HepG2 (cell line): Measurements from ENCODE around the gene INHBC. TPM values are rescaled to one million over a fixed set of nuclear protein-coding genes. Genes with fewer than 3 reads are reported as not detected.

ENCODE experiments used
- ARID4A ChIP-seq: sonication (generic); formaldehyde crosslinking; IDR thresholded peaks from 2 replicates; pipeline ENCODE4 v1.5.0; 2020; ENCODE audit warnings: mild to moderate bottlenecking, missing genetic modification reagents, borderline replicate concordance
- MAFG ChIP-seq: sonication (generic); formaldehyde crosslinking; IDR thresholded peaks from 2 replicates; pipeline ENCODE4 v1.5.1; 2020; ENCODE audit warnings: mild to moderate bottlenecking, missing genetic modification reagents
- NCOA2 ChIP-seq: sonication (generic); formaldehyde crosslinking; IDR thresholded peaks from 2 replicates; pipeline ENCODE4 v1.8.0; 2022; ENCODE audit warnings: inconsistent platforms
- NFATC3 ChIP-seq: sonication (generic); formaldehyde crosslinking; IDR thresholded peaks from 2 replicates; pipeline ENCODE4 v1.5.1; 2020; ENCODE audit warnings: mild to moderate bottlenecking, missing genetic modification reagents
- PAF1 ChIP-seq: IDR thresholded peaks from 2 replicates; pipeline ENCODE4 v1.6.1; 2016; ENCODE audit warnings: missing genetic modification reagents, missing compliant biosample characterization
- TBL1XR1 ChIP-seq: fragments of 150-350 bp; IDR thresholded peaks from 2 replicates; pipeline ENCODE4 v1.6.1; 2014; ENCODE audit warnings: borderline replicate concordance, low read length; ENCODE audit not compliant: partially characterized antibody
- TP53 ChIP-seq: sonication (generic); formaldehyde crosslinking; conservative IDR thresholded peaks from 2 replicates; pipeline ENCODE4 v1.4.0; 2020; ENCODE audit warnings: missing genetic modification reagents
- ZNF276 ChIP-seq: sonication (generic); formaldehyde crosslinking; IDR thresholded peaks from 2 replicates; pipeline ENCODE4 v1.4.0; 2020; ENCODE audit warnings: mild to moderate bottlenecking, low read depth, missing genetic modification reagents
- ZNF431 ChIP-seq: sonication (generic); formaldehyde crosslinking; IDR thresholded peaks from 2 replicates; pipeline ENCODE4 v1.9.0; 2022; ENCODE audit warnings: missing genetic modification reagents, low read depth, mild to moderate bottlenecking, borderline replicate concordance
- ZNF441 ChIP-seq: sonication (generic); formaldehyde crosslinking; IDR thresholded peaks from 2 replicates; pipeline ENCODE4 v1.7.0; 2021; ENCODE audit warnings: missing genetic modification reagents, borderline replicate concordance
- ZNF512 ChIP-seq: sonication (generic); formaldehyde crosslinking; IDR thresholded peaks from 2 replicates; pipeline ENCODE4 v1.4.0; 2020; ENCODE audit warnings: mild to moderate bottlenecking, missing genetic modification reagents
- ZNF569 ChIP-seq: sonication (generic); formaldehyde crosslinking; IDR thresholded peaks from 2 replicates; pipeline ENCODE4 v1.5.0; 2020; ENCODE audit warnings: mild to moderate bottlenecking, missing genetic modification reagents, moderate library complexity, borderline replicate concordance
- ZNF784 ChIP-seq: sonication (generic); formaldehyde crosslinking; IDR thresholded peaks from 2 replicates; pipeline ENCODE4 v1.5.1; 2020; ENCODE audit warnings: missing genetic modification reagents, mild to moderate bottlenecking, borderline replicate concordance
- polyA plus RNA-seq, 8 experiments: library from polyadenylated mRNA; depleted of rRNA in 3 of 8; stranded (reverse) in 7 of 8; unstranded in 1 of 8; fragments of >200 nt; fragmentation: Illumina TruSeq in 4 of 8; extraction: Trizol in 4 of 8; gene quantifications; 2 replicates each; pipeline versions ENCODE4 v1.2.1 to v1.2.3, GENCODE V29; 2011 to 2016; ENCODE audit warnings: low read depth in 4 of 8, missing spikeins in 1 of 8, mixed read lengths in 1 of 8; ENCODE audit not compliant: insufficient read depth in 1 of 8
- total RNA-seq, 5 experiments: library from RNA; depleted of rRNA; stranded (reverse); fragments of >200 nt; fragmentation: Illumina TruSeq; extraction: Trizol; gene quantifications; 2 replicates each; pipeline ENCODE4 v1.2.3, GENCODE V29; 2016; ENCODE audit warnings: low read depth in 1 of 5
- TF ChIP-seq, protein P1 (sequence below): IDR thresholded peaks from 2 replicates; pipeline ENCODE4 v1.4.0; 2020; ENCODE audit warnings: mild to moderate bottlenecking, missing genetic modification reagents

The INHBC gene
- total and polyA plus RNA-seq, 2 of the 13 experiments (the other 11 are each of a cell fraction or from before 2014, with no cell fraction given) = 1.8 to 13.8 TPM

- no peak for TF ChIP-seq NFATC3
- TF ChIP-seq TBL1XR1 = no peak
- no peak for TF ChIP-seq MAFG
- TF ChIP-seq, protein P1, sequence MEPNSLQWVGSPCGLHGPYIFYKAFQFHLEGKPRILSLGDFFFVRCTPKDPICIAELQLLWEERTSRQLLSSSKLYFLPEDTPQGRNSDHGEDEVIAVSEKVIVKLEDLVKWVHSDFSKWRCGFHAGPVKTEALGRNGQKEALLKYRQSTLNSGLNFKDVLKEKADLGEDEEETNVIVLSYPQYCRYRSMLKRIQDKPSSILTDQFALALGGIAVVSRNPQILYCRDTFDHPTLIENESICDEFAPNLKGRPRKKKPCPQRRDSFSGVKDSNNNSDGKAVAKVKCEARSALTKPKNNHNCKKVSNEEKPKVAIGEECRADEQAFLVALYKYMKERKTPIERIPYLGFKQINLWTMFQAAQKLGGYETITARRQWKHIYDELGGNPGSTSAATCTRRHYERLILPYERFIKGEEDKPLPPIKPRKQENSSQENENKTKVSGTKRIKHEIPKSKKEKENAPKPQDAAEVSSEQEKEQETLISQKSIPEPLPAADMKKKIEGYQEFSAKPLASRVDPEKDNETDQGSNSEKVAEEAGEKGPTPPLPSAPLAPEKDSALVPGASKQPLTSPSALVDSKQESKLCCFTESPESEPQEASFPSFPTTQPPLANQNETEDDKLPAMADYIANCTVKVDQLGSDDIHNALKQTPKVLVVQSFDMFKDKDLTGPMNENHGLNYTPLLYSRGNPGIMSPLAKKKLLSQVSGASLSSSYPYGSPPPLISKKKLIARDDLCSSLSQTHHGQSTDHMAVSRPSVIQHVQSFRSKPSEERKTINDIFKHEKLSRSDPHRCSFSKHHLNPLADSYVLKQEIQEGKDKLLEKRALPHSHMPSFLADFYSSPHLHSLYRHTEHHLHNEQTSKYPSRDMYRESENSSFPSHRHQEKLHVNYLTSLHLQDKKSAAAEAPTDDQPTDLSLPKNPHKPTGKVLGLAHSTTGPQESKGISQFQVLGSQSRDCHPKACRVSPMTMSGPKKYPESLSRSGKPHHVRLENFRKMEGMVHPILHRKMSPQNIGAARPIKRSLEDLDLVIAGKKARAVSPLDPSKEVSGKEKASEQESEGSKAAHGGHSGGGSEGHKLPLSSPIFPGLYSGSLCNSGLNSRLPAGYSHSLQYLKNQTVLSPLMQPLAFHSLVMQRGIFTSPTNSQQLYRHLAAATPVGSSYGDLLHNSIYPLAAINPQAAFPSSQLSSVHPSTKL = peak; percentile 59
- TF ChIP-seq ZNF569 (CRISPR knock-in tag) = no peak
- no peak for TF ChIP-seq ZNF512 (CRISPR knock-in tag)
- TF ChIP-seq NCOA2 (CRISPR knock-in tag) = peak; percentile 34; the same call in 1 of the 2 replicates
- TF ChIP-seq ZNF441 (CRISPR knock-in tag) = peak; percentile 81; the same call in 1 of the 2 replicates
- TF ChIP-seq ARID4A (CRISPR knock-in tag) = peak; percentile 75; the same call in 1 of the 2 replicates
- TF ChIP-seq ZNF276 = peak; percentile 84; the same call in 1 of the 2 replicates
- TF ChIP-seq PAF1 = no peak
- TF ChIP-seq TP53 = no peak
- no peak for TF ChIP-seq ZNF431 (CRISPR knock-in tag)
- 0 out of 2 replicates have a peak, but pooled peaks have one; percentile 10 for TF ChIP-seq ZNF784 (CRISPR knock-in tag)
Observed at GRCh38 chr12:57430931-57431566, 3.5 kb upstream of the INHBC start, which contains the start of gene R3HDM2 (continued).
